PC-9 (cell line): ENCODE data around the gene MAGEA8.

Source experiments
- CTCF ChIP-seq: fragments of 200-600 bp; sonication (generic); conservative IDR thresholded peaks from 2 replicates; pipeline ENCODE4 v1.6.1; 2017; ENCODE audit warnings: mixed run types, antibody characterized with exemption, mild to moderate bottlenecking, moderate library complexity
- EZH2 ChIP-seq: fragments of 200-600 bp; sonication (generic); IDR thresholded peaks from 2 replicates; pipeline ENCODE4 v1.8.0; 2017; ENCODE audit warnings: antibody characterized with exemption, low read depth

GRCh38 chrX:149877636-149878035, 3.3 kb upstream of the MAGEA8 start:
- TF ChIP-seq CTCF (no peak), EZH2 (no peak)
